ENCODE results near the gene TLCD3B. TPM values are rescaled to one million over a fixed set of nuclear protein-coding genes. Genes with fewer than 3 reads are reported as not detected.

Gene TLCD3B
- total and polyA plus RNA-seq, 9 of the 15 experiments (the other 6 are each of a cell fraction or from before 2014, with no cell fraction given), result 0.10 to 0.52 (median 0.23) TPM; not detected in 4

DNA sequence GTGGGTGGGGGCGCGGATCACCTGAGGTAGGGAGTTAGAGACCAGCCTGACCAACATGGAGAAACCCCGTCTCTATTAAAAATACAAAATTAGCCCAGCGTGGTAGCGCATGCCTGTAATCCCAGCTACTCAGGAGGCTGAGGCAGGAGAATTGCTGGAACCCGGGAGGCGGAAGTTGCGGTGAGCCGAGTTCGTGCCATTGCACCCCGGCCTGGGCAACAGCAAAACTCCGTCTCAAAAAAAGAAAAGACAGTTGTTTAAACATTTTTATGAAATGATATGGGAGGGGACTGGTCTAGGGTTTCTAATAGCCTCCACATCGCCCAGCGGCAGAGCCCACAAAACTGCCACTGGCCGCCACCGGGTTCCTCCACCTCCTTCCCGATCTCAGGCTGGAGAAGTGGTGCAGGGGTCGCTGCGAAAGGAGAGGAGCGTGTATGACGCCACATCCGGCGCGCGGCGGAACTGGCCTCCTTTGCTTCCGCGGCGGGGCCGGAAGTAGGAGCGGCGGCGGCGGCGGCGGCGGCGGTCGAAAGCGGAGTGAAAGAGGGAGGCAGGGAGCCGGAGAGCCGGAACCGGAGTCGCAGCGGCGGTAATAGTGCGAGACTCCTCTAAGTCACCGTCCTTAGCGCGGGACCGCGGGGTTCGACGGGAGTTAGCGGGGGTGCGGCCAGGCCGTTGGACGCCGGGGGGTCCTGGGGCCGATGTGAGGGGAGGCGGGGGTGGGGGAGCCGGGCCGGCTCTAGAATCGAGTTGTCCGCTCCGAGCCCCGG is 44.6 kb upstream of the TLCD3B start, which contains the start of gene PPP4C (continued):
- TF ChIP-seq ZNF639 (CRISPR knock-in tag; conservative IDR thresholded peaks at IDR 0.05 in 1 of 2, IDR thresholded peaks at IDR 0.05 in 1 of 2) (peak in 1 of 2 experiments; percentile 88; a peak in 2 of 4 replicates), ZNF217 (CRISPR knock-in tag; IDR thresholded peaks at IDR 0.05) (no peak), ZNF354B (CRISPR knock-in tag; IDR thresholded peaks at IDR 0.05) (no peak), ZFP30 (CRISPR knock-in tag; IDR thresholded peaks at IDR 0.05; ENCODE audit: borderline replicate concordance) (no peak), NFRKB (IDR thresholded peaks at IDR 0.05; ENCODE audit: low read depth) (0 out of 2 replicates have a peak, but pooled peaks have one; percentile 57), STAG1 (CRISPR knock-in tag; IDR thresholded peaks at IDR 0.05; ENCODE audit: borderline replicate concordance) (0 out of 2 replicates have a peak, but pooled peaks have one; percentile 13), ZNF436 (CRISPR knock-in tag; IDR thresholded peaks at IDR 0.05) (no peak), ZNF143 (CRISPR knock-in tag; IDR thresholded peaks at IDR 0.05) (peak; percentile 27; the same call in 1 of the 2 replicates), MTF1 (CRISPR knock-in tag; IDR thresholded peaks at IDR 0.05; ENCODE audit: borderline replicate concordance) (no peak), SIN3B (IDR thresholded peaks at IDR 0.05; ENCODE audit: low read depth) (peak; percentile 88), CHD2 (IDR thresholded peaks at IDR 0.05; ENCODE audit: low read depth, low read length) (no peak), PHTF2 (CRISPR knock-in tag; IDR thresholded peaks at IDR 0.05) (no peak), ZNF785 (CRISPR knock-in tag; IDR thresholded peaks at IDR 0.05) (no peak), CBFB (CRISPR knock-in tag; IDR thresholded peaks at IDR 0.05) (no peak), NFE2L1 (tag; IDR thresholded peaks at IDR 0.05; ENCODE audit: borderline replicate concordance, low read depth) (no peak), PURB (CRISPR knock-in tag; IDR thresholded peaks at IDR 0.05; ENCODE audit: low read depth) (no peak)
- TF ChIP-seq, protein P1, sequence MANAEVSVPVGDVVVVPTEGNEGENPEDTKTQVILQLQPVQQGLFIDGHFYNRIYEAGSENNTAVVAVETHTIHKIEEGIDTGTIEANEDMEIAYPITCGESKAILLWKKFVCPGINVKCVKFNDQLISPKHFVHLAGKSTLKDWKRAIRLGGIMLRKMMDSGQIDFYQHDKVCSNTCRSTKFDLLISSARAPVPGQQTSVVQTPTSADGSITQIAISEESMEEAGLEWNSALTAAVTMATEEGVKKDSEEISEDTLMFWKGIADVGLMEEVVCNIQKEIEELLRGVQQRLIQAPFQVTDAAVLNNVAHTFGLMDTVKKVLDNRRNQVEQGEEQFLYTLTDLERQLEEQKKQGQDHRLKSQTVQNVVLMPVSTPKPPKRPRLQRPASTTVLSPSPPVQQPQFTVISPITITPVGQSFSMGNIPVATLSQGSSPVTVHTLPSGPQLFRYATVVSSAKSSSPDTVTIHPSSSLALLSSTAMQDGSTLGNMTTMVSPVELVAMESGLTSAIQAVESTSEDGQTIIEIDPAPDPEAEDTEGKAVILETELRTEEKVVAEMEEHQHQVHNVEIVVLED (CRISPR knock-in tag; IDR thresholded peaks at IDR 0.05), result peak; percentile 20; the same call in 1 of the 2 replicates
- TF ChIP-seq, protein P2, sequence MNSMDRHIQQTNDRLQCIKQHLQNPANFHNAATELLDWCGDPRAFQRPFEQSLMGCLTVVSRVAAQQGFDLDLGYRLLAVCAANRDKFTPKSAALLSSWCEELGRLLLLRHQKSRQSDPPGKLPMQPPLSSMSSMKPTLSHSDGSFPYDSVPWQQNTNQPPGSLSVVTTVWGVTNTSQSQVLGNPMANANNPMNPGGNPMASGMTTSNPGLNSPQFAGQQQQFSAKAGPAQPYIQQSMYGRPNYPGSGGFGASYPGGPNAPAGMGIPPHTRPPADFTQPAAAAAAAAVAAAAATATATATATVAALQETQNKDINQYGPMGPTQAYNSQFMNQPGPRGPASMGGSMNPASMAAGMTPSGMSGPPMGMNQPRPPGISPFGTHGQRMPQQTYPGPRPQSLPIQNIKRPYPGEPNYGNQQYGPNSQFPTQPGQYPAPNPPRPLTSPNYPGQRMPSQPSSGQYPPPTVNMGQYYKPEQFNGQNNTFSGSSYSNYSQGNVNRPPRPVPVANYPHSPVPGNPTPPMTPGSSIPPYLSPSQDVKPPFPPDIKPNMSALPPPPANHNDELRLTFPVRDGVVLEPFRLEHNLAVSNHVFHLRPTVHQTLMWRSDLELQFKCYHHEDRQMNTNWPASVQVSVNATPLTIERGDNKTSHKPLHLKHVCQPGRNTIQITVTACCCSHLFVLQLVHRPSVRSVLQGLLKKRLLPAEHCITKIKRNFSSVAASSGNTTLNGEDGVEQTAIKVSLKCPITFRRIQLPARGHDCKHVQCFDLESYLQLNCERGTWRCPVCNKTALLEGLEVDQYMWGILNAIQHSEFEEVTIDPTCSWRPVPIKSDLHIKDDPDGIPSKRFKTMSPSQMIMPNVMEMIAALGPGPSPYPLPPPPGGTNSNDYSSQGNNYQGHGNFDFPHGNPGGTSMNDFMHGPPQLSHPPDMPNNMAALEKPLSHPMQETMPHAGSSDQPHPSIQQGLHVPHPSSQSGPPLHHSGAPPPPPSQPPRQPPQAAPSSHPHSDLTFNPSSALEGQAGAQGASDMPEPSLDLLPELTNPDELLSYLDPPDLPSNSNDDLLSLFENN (IDR thresholded peaks at IDR 0.05; ENCODE audit: low read depth in 2 of 2, low read length in 2 of 2), result peak in 1 of 2 experiments; percentile 63; a peak in 1 of 4 replicates
- TF ChIP-seq, protein P3, sequence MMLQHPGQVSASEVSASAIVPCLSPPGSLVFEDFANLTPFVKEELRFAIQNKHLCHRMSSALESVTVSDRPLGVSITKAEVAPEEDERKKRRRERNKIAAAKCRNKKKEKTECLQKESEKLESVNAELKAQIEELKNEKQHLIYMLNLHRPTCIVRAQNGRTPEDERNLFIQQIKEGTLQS (IDR thresholded peaks at IDR 0.05), result peak; percentile 59
- TF ChIP-seq, protein P3 (CRISPR knock-in tag; conservative IDR thresholded peaks at IDR 0.05), result no peak

Data from K562 (cell line).